ENCODE data around the gene FAM98C. TPM values are rescaled to one million over a fixed set of nuclear protein-coding genes. Genes with fewer than 3 reads are reported as not detected.

FAM98C gene
- total RNA-seq, 6 donors from 2014 or later = 16.0 to 75.4 (median 24.2) TPM

DNA sequence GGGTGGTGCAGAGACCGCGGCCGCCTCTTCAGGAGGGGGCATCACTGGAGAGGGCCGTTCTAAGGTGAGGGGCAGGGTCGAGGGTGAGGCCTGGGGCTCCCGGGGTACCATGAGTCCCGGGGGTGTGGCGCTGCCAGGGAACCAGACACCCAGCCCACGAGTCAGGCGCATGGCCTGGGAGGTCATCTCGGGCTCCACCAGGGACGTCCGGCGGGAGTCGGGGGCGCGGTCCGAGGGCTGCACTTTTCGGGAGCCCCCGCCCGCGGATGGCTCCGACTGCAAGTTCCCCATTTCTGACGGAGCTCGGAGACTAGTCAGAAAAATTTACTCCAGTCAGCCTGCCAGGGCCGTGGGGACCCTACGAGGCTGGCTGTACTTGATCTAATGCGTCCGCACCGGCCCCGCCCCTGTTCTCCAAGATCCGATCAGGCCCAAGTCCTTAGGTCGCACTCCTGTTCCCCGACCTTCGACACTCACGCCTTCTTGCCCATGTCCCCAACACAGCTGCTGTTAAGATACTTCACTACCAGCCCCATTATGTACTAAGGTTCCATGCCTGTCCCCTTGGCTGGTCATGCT lies 15.8 kb upstream of the FAM98C start:
- Histone ChIP-seq H3K4me1 (peaks cover 33 to 44% (median 38%) of the 10 kb centered on the region in 4 donors), H3K4me3 (peak overlapping the region in 3 of 4 donors; percentile 54 to 65 (median 62)), H3K27ac (peak overlapping the region in 2 of 4 donors; percentile 51 to 82), H3K27me3 (peaks cover 0 to 18% (median 3%) of the 10 kb centered on the region in 4 donors), H3K9me3 (no peaks in the 10 kb centered on the region), H3K36me3 (peaks cover 9 to 34% (median 26%) of the 10 kb centered on the region in 4 donors)
- DNase-seq (peak in 1 of 2 donors; percentile 86), ATAC-seq (ENCODE audit: low FRiP score in 2 of 2) (peak in 1 of 2 donors; percentile 16)
- WGBS, 2 donors = 4 to 7% methylated on average over 11 to 19 of the region's 36 CpGs
- TF ChIP-seq POLR2A (IDR thresholded peaks at IDR 0.05) = no peak
- no peak for TF ChIP-seq EP300 (IDR thresholded peaks at IDR 0.05)
- TF ChIP-seq POLR2AphosphoS5 (IDR thresholded peaks at IDR 0.05) = no peak
- TF ChIP-seq, protein P1, sequence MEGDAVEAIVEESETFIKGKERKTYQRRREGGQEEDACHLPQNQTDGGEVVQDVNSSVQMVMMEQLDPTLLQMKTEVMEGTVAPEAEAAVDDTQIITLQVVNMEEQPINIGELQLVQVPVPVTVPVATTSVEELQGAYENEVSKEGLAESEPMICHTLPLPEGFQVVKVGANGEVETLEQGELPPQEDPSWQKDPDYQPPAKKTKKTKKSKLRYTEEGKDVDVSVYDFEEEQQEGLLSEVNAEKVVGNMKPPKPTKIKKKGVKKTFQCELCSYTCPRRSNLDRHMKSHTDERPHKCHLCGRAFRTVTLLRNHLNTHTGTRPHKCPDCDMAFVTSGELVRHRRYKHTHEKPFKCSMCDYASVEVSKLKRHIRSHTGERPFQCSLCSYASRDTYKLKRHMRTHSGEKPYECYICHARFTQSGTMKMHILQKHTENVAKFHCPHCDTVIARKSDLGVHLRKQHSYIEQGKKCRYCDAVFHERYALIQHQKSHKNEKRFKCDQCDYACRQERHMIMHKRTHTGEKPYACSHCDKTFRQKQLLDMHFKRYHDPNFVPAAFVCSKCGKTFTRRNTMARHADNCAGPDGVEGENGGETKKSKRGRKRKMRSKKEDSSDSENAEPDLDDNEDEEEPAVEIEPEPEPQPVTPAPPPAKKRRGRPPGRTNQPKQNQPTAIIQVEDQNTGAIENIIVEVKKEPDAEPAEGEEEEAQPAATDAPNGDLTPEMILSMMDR (IDR thresholded peaks at IDR 0.05) = no peak

DNA sequence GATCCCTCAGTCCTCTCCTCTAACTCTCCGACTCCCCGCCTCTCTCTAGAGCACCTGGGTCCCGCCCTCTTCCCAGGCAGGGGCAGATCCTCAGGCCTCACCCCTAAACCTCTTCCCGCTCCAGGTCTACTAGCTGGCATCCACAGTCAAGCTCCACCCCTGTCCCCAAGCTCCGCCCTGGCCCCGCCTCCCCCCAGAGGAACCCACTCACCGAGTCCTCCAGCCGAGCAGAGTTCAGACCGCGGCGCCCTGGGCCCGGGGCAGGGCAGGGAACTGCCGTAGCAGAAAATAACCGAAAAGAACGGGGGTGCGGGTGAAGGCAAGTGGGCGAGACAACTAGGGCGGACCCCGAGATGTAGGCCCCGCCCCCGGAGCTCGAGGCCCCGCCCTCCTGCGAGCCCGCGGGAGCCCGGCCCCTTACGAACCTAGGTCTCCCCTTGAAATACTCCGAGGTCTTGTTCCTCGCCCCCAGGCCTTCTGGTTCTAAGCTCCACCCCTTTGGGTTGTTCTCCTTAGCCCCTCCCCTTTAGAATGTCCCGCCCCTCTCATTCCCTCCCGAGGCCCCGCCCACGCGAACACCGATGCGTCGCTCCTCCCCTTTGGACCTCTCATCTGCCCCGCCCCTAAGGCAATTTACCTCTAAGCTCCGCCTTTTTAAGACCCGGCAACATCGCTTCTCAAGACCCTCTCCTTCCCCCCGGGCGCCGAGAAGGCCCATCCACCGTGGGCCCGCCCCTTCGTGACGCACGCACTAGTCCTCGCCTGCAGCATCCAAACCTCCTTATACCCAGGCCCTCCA lies 15.1 kb upstream of the FAM98C start, which contains the start of gene GGN:
Gene GGN (minus strand): TSS at position 485 of the 799 bp plus-strand sequence. CDS start 773 bp downstream, outside the sequence.
- peaks cover 33 to 44% (median 38%) of the 10 kb centered on the region in 4 donors for H3K4me1 ChIP-seq
- H3K4me3 ChIP-seq = peak within 1 kb of the TSS; percentile 53 to 65 (median 58)
- peak in 1 of 4 donors; percentile 51 for TF ChIP-seq POLR2A (IDR thresholded peaks at IDR 0.05)
- TF ChIP-seq, protein P1 (IDR thresholded peaks at IDR 0.05) = no peak
- TF ChIP-seq POLR2AphosphoS5 (IDR thresholded peaks at IDR 0.05) = no peak
- H3K36me3 ChIP-seq = peaks cover 6 to 28% (median 19%) of the 10 kb centered on the region in 4 donors
- DNase-seq (peak; percentile 92 to 96), ATAC-seq (ENCODE audit: low FRiP score in 2 of 2) (peak; percentile 83 to 92)
- no peaks in the 10 kb centered on the region for H3K9me3 ChIP-seq
- WGBS, 2 donors = 2 to 4% methylated on average over 38 to 51 of the region's 51 CpGs
- peak within 1 kb of the TSS; percentile 51 to 82 (median 68) for H3K27ac ChIP-seq
- H3K27me3 ChIP-seq = peaks cover 0 to 18% (median 3%) of the 10 kb centered on the region in 4 donors

DNA sequence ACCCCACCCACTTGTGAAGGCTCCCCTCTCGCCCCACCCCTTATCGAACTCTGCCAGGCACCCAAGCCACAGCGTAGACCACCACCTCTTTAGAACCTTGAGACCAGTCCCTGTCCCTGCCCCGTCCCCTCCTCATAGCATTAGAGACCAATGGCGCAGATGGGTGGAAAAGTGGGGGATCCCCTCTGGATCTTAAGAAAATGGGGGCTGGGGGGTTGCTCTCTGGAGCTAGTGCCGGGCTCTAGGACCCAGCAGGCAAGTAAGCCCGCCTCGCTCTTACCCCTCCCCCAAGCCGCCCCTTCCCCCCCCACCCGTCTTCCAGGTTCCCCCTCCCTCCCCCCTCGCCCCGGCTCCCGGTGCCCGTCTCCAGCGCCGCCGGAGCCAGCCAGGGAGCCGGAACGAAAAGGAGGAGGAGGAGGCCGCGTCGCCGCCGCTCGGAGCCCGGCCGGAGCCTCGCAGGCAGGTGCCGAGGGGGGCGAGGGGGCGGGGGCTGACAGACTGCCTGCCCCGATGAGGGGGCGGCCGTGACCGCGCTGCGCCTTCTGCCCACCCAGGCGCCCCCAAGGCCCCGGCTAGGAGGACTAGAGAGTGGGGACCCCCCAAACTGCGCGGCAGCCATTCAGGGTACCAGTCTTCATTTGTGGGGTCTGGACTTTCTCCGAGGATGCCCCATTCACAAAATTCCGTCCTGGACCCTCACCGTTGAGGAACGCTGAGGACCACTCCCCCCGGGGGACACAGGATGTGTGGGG lies 14.4 kb upstream of the FAM98C start, which contains the start of gene SPRED3:
Gene SPRED3 (plus strand): TSS at position 349 of the 752 bp plus-strand sequence. CDS start 1,606 bp downstream, outside the sequence.
- 0 to 4% methylated on average over 9 to 32 of the region's 46 CpGs for WGBS, 2 donors
- Histone ChIP-seq H3K9me3 (no peaks in the 10 kb centered on the region), H3K27me3 (peaks cover 0 to 18% (median 3%) of the 10 kb centered on the region in 4 donors), H3K27ac (peak within 1 kb of the TSS; percentile 51 to 82 (median 68)), H3K4me3 (peak within 1 kb of the TSS; percentile 53 to 65 (median 58)), H3K36me3 (peaks cover 2 to 20% (median 12%) of the 10 kb centered on the region in 4 donors), H3K4me1 (peaks cover 33 to 44% (median 38%) of the 10 kb centered on the region in 4 donors)
- no peak for ATAC-seq (ENCODE audit: low FRiP score in 2 of 2)
- no peak for TF ChIP-seq POLR2A (IDR thresholded peaks at IDR 0.05)
- TF ChIP-seq EP300 (IDR thresholded peaks at IDR 0.05) = no peak
- TF ChIP-seq, protein P1 (IDR thresholded peaks at IDR 0.05) = no peak
- TF ChIP-seq POLR2AphosphoS5 (IDR thresholded peaks at IDR 0.05) = no peak
- DNase-seq = peak; percentile 40 to 88

DNA sequence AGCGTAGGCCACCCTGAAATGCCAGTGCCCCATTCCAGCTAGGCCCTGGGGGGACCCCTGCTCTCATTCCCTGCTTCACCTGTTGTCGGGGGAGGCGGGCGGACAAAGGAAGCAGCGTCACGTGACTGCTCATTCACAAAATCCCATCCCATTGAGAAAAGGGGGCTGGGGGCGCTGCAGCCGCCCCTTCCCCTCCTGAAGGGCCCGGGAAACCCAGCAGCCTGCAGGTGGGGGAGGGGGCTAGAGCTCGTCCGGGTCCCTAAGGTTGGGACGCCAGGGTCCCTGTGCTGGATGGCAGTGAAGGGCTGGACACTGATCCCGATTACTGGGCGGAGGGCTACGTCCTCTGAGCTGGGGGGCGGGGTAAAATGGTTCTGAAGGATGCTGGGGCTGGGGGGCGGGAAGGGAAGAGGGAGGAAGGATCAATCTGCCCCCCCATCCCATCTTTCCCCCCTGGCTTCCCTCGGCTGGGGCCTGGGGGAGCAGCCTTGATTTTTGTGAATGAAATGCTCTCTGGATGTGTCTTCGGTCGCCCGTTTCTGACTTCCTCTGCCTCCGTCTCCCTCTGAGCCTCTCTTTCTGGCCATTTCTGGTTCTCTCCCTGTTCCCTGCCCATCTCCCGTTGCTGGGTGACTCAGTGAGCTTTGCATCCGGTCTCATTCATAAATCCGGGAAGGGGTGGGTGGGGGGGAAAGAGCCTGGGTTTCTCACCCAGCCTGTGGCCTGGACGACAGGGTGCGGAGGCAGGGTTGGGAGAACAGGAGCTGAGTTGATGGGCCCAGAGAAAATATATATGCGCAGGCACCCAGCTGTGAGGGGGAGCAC lies 13.6 kb upstream of the FAM98C start:
- ATAC-seq (ENCODE audit: low FRiP score in 2 of 2) (no peak), DNase-seq (no peak)
- Histone ChIP-seq H3K36me3 (peaks cover 0 to 12% (median 4%) of the 10 kb centered on the region in 4 donors), H3K27me3 (peaks cover 0 to 20% (median 3%) of the 10 kb centered on the region in 4 donors), H3K9me3 (no peaks in the 10 kb centered on the region), H3K27ac (peak overlapping the region in 2 of 4 donors; percentile 52 to 82), H3K4me1 (peaks cover 33 to 45% (median 38%) of the 10 kb centered on the region in 4 donors), H3K4me3 (peak overlapping the region in 3 of 4 donors; percentile 54 to 65 (median 62))
- TF ChIP-seq, protein P1 (IDR thresholded peaks at IDR 0.05) = no peak
- no peak for TF ChIP-seq POLR2AphosphoS5 (IDR thresholded peaks at IDR 0.05)
- 10 to 12% methylated on average over 14 to 25 of the region's 28 CpGs for WGBS, 2 donors

Measured in upper lobe of left lung (tissue), 6 donors.